ENCODE data around the gene PEAK3. TPM values are rescaled to one million over a fixed set of nuclear protein-coding genes. Genes with fewer than 3 reads are reported as not detected.
A peak's percentile ranks its signal among the peaks of the same experiment; 100 is the strongest.

The PEAK3 gene
- total RNA-seq, 2 experiments from 2014 or later = not detected

- Mint-ChIP-seq H3K4me1 (ENCODE audit: low read depth) (peaks cover 28% of the 10 kb centered on the region), H3K27me3 (no peaks in the 10 kb centered on the region), H3K9me3 (no peaks in the 10 kb centered on the region), H3K27ac (peak overlapping the region; percentile 63), H3K4me3 (peak overlapping the region; percentile 70), H3K36me3 (peaks cover 37% of the 10 kb centered on the region)
- CTCF ChIA-PET = interaction anchor here (0.8 to 4.6 kb wide), 13 partner anchors 12 to 127 kb away, joined by 3 to 33 read pairs (median 6); partner anchors contain the start of gene PLEKHJ1
- POLR2A ChIA-PET = interaction anchor here (0.8 to 1.7 kb wide), 6 partner anchors 22 to 96 kb away, joined by 3 to 6 read pairs (median 3); no protein-coding TSS in a partner anchor
- DNase-seq = peak; percentile 90
- intact Hi-C loops (cut with micrococcal nuclease) = loop anchor here (1.0 to 10.0 kb wide), 4 partner anchors 37 to 239 kb away; partner anchors contain the start of genes AP3D1, PLEKHJ1 and SF3A2
These were observed 8.4 kb downstream of the PEAK3 start for GRCh38 chr19:2273356-2274184.

DNA sequence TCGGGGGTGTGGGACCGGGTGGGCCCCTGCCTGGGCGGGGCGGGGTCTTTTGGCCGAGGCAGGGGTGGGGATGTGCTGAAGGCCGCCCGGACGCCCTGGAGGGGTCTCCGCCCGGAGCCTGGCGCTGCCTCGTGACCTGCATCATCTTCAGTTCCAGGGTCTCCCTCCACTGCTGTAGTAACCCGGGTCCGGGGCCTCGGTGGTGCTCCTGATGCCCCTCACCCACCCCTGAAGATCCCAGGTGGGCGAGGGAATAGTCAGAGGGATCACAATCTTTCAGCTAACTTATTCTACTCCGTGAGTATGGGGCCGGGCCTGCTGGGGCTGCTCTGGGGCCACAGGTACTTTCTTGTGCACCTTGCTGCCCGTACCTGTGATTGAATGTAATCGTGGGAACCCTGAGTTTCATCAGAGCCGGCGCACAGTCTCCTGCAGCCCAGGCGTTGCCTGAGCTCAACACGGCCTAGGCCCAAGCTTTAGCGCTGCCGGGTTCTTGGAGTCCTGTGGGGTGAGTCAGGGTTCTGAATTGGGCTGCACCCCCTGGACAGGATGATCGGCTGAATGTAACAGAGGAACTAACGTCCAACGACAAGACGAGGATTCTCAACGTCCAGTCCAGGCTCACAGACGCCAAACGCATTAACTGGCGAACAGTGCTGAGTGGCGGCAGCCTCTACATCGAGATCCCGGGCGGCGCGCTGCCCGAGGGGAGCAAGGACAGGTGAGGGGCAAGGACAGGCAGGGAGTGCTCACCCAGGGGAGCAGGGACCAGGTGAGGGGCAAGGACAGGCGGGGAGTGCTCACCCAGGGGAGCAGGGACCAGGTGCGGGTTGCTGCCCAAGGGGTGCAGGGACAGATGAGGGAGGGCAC lies 10.5 kb downstream of the PEAK3 start:
- peak overlapping the region; percentile 90 for H3K27ac Mint-ChIP-seq
- ChIA-PET CTCF (interaction anchor here (0.9 to 4.6 kb wide), 5 partner anchors 9 to 116 kb away, joined by 3 to 33 read pairs (median 6); no protein-coding TSS in a partner anchor), POLR2A (interaction anchor here (0.7 to 2.5 kb wide), 9 partner anchors 10 to 207 kb away, joined by 3 to 11 read pairs (median 5); partner anchors contain the start of genes DOT1L, GADD45B and PLEKHJ1)
- H3K9me3 Mint-ChIP-seq = no peaks in the 10 kb centered on the region
- peak overlapping the region; percentile 89 for H3K4me3 Mint-ChIP-seq
- DNase-seq = peak; percentile 34
- intact Hi-C loops (cut with micrococcal nuclease) = loop anchor here (2.0 to 10.0 kb wide), 3 partner anchors 121 to 237 kb away; partner anchors contain the start of gene AP3D1
- H3K4me1 Mint-ChIP-seq (ENCODE audit: low read depth) = peaks cover 35% of the 10 kb centered on the region
- peaks cover 37% of the 10 kb centered on the region for H3K36me3 Mint-ChIP-seq
- H3K27me3 Mint-ChIP-seq = no peaks in the 10 kb centered on the region

DNA sequence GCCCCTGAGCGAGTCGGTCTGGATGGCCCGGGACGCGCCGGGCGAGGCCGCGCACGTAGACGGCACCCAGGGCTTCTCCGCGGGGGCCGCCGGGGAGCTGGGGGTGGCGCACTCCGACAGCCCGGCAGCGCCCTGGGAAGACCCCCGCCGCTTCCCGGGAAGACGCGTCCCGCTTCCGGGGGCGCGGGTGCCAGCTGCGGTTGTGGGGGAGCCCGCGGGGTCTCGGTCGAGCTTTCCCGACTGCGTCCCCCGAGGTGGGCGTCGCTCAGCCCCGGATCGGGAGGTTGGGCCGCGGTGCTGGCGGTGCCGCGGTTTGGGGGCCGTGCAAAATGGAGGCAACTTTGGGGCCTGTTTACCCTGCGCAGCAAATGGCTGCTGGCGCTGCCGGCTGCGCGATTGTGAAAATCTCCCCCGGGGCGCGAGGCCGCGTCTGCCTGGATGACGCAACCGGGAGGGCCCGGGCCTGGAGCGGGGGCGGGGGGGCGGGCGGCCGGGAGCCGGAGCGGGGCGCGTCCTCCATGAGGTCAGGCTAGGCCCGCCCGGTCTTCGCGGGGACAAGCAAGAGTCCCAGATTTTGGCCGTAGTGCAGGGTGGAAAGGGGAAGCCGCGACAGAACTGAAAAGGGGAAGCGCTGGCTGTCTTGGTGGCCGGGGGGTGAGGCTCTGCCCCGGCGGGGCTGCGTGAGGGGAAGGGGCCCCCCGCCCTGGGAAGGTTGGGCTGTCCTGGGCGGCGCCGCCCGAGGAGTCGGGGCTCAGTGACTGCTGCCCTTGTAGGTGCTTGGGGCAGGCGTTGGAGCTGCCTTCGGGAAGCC lies 11.3 kb downstream of the PEAK3 start:
- H3K4me3 Mint-ChIP-seq = peak overlapping the region; percentile 89
- H3K4me1 Mint-ChIP-seq (ENCODE audit: low read depth) = peaks cover 39% of the 10 kb centered on the region
- H3K9me3 Mint-ChIP-seq = no peaks in the 10 kb centered on the region
- POLR2A ChIA-PET = interaction anchor here (0.7 to 2.5 kb wide), 14 partner anchors 9 to 208 kb away, joined by 3 to 11 read pairs (median 5); partner anchors contain the start of genes DOT1L, LSM7, PLEKHJ1 and SPPL2B
- no peaks in the 10 kb centered on the region for H3K27me3 Mint-ChIP-seq
- H3K27ac Mint-ChIP-seq = peak overlapping the region; percentile 88
- peak; percentile 86 for DNase-seq
- H3K36me3 Mint-ChIP-seq = peaks cover 37% of the 10 kb centered on the region
- intact Hi-C loops (cut with micrococcal nuclease) = loop anchor here (5.0 to 10.0 kb wide), 2 partner anchors 122 to 236 kb away; no protein-coding TSS in a partner anchor
- CTCF ChIA-PET = interaction anchor here (0.7 to 4.6 kb wide), 6 partner anchors 8 to 185 kb away, joined by 3 to 33 read pairs (median 3); no protein-coding TSS in a partner anchor

GRCh38 chr19:2270157-2270422 lies 11.9 kb downstream of the PEAK3 start:
- intact Hi-C loops (cut with micrococcal nuclease) = loop anchor here (5.0 to 10.0 kb wide), 2 partner anchors 122 to 235 kb away; no protein-coding TSS in a partner anchor
- Mint-ChIP-seq H3K27me3 (no peaks in the 10 kb centered on the region), H3K4me3 (peak overlapping the region; percentile 89), H3K36me3 (peaks cover 37% of the 10 kb centered on the region), H3K4me1 (ENCODE audit: low read depth) (peaks cover 38% of the 10 kb centered on the region), H3K27ac (peak overlapping the region; percentile 88), H3K9me3 (no peaks in the 10 kb centered on the region)
- ChIA-PET CTCF (interaction anchor here (0.7 to 1.8 kb wide), 3 partner anchors 8 to 184 kb away, joined by 3 to 6 read pairs (median 3); no protein-coding TSS in a partner anchor), POLR2A (interaction anchor here (0.7 to 2.5 kb wide), 10 partner anchors 9 to 206 kb away, joined by 3 to 11 read pairs (median 5); partner anchors contain the start of genes LSM7 and SPPL2B)
- peak; percentile 48 for DNase-seq

GRCh38 chr19:2269244-2270156 lies 12.5 kb downstream of the PEAK3 start:
- peak overlapping the region; percentile 88 for H3K27ac Mint-ChIP-seq
- intact Hi-C loops (cut with micrococcal nuclease) = loop anchor here (1.0 to 10.0 kb wide), 4 partner anchors 15 to 235 kb away; partner anchors contain the start of genes PLEKHJ1 and SF3A2
- H3K27me3 Mint-ChIP-seq = no peaks in the 10 kb centered on the region
- peaks cover 35% of the 10 kb centered on the region for H3K4me1 Mint-ChIP-seq (ENCODE audit: low read depth)
- H3K9me3 Mint-ChIP-seq = no peaks in the 10 kb centered on the region
- peak; percentile 99 for DNase-seq
- CTCF ChIA-PET = interaction anchor here (1.0 kb wide), 1 partner anchor 8 kb away, joined by 3 read pairs; no protein-coding TSS in a partner anchor
- POLR2A ChIA-PET = interaction anchor here (0.7 to 2.5 kb wide), 10 partner anchors 8 to 207 kb away, joined by 4 to 11 read pairs (median 5); partner anchors contain the start of genes LSM7 and SPPL2B
- H3K36me3 Mint-ChIP-seq = peaks cover 37% of the 10 kb centered on the region
- H3K4me3 Mint-ChIP-seq = peak overlapping the region; percentile 89

DNA sequence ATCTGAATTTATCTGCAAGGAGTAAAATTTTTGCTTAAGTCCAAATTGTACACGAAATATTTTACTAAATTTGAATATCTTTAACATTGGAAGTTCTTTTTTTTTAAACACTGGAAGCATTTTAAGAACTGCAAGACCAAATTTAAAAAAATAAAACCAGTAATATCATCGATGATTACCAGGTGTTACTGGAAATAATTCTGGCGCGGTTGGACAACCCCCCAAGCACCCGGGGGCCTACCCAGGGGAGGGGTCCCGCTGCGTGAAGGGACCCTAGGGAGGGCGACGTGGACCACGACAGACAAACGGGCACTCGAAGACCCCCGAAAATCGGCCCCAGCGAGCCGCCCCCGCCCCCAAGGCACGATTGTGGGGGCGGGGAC lies 13.1 kb downstream of the PEAK3 start:
- no peaks in the 10 kb centered on the region for H3K9me3 Mint-ChIP-seq
- H3K27me3 Mint-ChIP-seq = no peaks in the 10 kb centered on the region
- DNase-seq = no peak
- intact Hi-C loops (cut with micrococcal nuclease) = loop anchor here (1.0 to 2.0 kb wide), 2 partner anchors 14 to 33 kb away; partner anchors contain the start of genes PLEKHJ1 and SF3A2
- peak overlapping the region; percentile 77 for H3K27ac Mint-ChIP-seq
- peaks cover 31% of the 10 kb centered on the region for H3K36me3 Mint-ChIP-seq
- CTCF ChIA-PET = no interaction called here
- POLR2A ChIA-PET = no interaction called here
- peaks cover 28% of the 10 kb centered on the region for H3K4me1 Mint-ChIP-seq (ENCODE audit: low read depth)
- peak overlapping the region; percentile 89 for H3K4me3 Mint-ChIP-seq

- peak overlapping the region; percentile 77 for H3K27ac Mint-ChIP-seq
- DNase-seq = no peak
- POLR2A ChIA-PET = no interaction called here
- peaks cover 27% of the 10 kb centered on the region for H3K36me3 Mint-ChIP-seq
- H3K4me3 Mint-ChIP-seq = peak overlapping the region; percentile 89
- intact Hi-C loops (cut with micrococcal nuclease) = loop anchor here (2.0 kb wide), 1 partner anchor 14 kb away; no protein-coding TSS in a partner anchor
- peaks cover 24% of the 10 kb centered on the region for H3K4me1 Mint-ChIP-seq (ENCODE audit: low read depth)
- CTCF ChIA-PET = no interaction called here
- H3K27me3 Mint-ChIP-seq = no peaks in the 10 kb centered on the region
- H3K9me3 Mint-ChIP-seq = no peaks in the 10 kb centered on the region
These were observed 13.5 kb downstream of the PEAK3 start for GRCh38 chr19:2268480-2268830.

- no peaks in the 10 kb centered on the region for H3K9me3 Mint-ChIP-seq
- POLR2A ChIA-PET = interaction anchor here (0.6 kb wide), 1 partner anchor 11 kb away, joined by 3 read pairs; no protein-coding TSS in a partner anchor
- DNase-seq = peak; percentile 63
These were observed 15.6 kb downstream of the PEAK3 start for GRCh38 chr19:2266183-2266993.

DNA sequence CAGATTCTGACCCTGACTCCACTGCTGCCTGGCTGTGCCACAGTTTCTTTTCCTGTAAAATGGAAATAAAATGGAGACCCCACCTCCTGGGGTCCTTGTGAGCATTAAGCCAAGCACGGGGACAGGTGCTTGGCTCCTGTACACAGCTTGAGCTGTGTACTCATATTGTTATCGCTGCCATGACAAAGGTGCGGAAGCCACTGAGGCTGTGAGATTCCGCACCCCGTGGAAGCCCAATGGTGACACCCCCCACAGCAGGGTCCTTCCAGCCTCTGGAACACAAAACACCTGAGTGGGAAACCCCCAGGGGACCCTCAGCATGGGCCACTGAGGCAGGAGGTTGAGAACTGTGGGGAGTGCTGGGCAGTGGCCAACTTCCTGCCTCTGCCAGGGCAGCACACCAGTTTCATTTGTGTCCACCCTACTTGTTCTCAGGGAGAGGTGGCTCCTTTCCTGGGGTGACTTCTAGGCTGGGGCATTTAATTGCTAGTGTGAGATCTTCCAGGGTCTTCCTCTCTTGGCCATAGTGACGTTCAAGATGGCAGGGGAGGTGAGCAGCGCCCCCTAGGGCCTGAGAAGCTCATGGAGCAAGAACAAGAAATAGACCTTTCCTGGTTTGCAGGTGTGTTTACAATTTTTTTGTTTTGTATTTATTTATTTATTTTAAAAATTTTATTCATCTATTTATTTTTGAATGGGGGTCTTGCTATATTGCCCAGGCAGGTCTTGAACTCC lies 20.4 kb downstream of the PEAK3 start:
- ChIA-PET CTCF (interaction anchor here (0.6 to 6.7 kb wide), 24 partner anchors 8 to 359 kb away, joined by 3 to 58 read pairs (median 3); partner anchors contain the start of genes AMH, AP3D1 and PLEKHJ1), POLR2A (interaction anchor here (0.6 to 2.4 kb wide), 2 partner anchors 9 to 22 kb away, joined by 4 to 11 read pairs; no protein-coding TSS in a partner anchor)
- Mint-ChIP-seq H3K4me3 (no peak overlapping the region), H3K27me3 (no peaks in the 10 kb centered on the region), H3K36me3 (no peaks in the 10 kb centered on the region), H3K4me1 (ENCODE audit: low read depth) (peaks cover 31% of the 10 kb centered on the region), H3K9me3 (no peaks in the 10 kb centered on the region), H3K27ac (no peak overlapping the region)
- intact Hi-C loops (cut with micrococcal nuclease) = no loop called here
- DNase-seq = peak; percentile 82

More at GRCh38 chr19:2266183-2266993, 15.6 kb downstream of the PEAK3 start:
- Mint-ChIP-seq H3K27me3 (no peaks in the 10 kb centered on the region), H3K27ac (peak overlapping the region; percentile 33), H3K4me1 (ENCODE audit: low read depth) (peaks cover 16% of the 10 kb centered on the region), H3K36me3 (peaks cover 15% of the 10 kb centered on the region), H3K4me3 (no peak overlapping the region)
- CTCF ChIA-PET = interaction anchor here (0.7 kb wide), 1 partner anchor 343 kb away, joined by 3 read pairs; no protein-coding TSS in a partner anchor
- intact Hi-C loops (cut with micrococcal nuclease) = no loop called here
